ENCODE measurements around the gene TRIM7.
"Not testable (repeated sequence)": the region's sequence is repeated elsewhere in the genome, so short reads cannot be mapped to it uniquely, and the experiment has no call there.

GRCh38 chr5:181169459-181170236 is 35.3 kb downstream of the TRIM7 start:
- not testable (repeated sequence) for TF ChIP-seq CTCF (conservative IDR thresholded peaks at IDR 0.05; ENCODE audit: low read depth, low read length); POLR2A (IDR thresholded peaks at IDR 0.05; ENCODE audit: low read depth, low read length); MAFK (IDR thresholded peaks at IDR 0.05; ENCODE audit: low read depth, low read length); CEBPB (IDR thresholded peaks at IDR 0.05; ENCODE audit: low read depth, low read length); USF2 (IDR thresholded peaks at IDR 0.05; ENCODE audit: low read depth, low read length); MXI1 (IDR thresholded peaks at IDR 0.05; ENCODE audit: borderline replicate concordance, low read depth, low read length); RCOR1 (IDR thresholded peaks at IDR 0.05; ENCODE audit: insufficient replicate concordance, low read length); NFE2L2 (IDR thresholded peaks at IDR 0.05; ENCODE audit: low read depth, low read length); ELK1 (IDR thresholded peaks at IDR 0.05; ENCODE audit: borderline replicate concordance, low read depth, low read length)

Data from IMR-90 (cell line).